ENCODE results near the gene RPL21. TPM values are rescaled to one million over a fixed set of nuclear protein-coding genes. Genes with fewer than 3 reads are reported as not detected.
A peak's percentile ranks its signal among the peaks of the same experiment; 100 is the strongest.
"Not testable (repeated sequence)": the region's sequence is repeated elsewhere in the genome, so short reads cannot be mapped to it uniquely, and the experiment has no call there.

RPL21 gene
- total RNA-seq, 1 donor from 2014 or later = 1,031 TPM

GRCh38 chr13:27290715-27291114 lies 39.4 kb downstream of the RPL21 start:
- no peak for DNase-seq

- DNase-seq = not testable (repeated sequence)
These were observed 40.6 kb downstream of the RPL21 start for GRCh38 chr13:27291967-27292366.

- no peak for DNase-seq
These were observed 41.8 kb downstream of the RPL21 start for GRCh38 chr13:27293076-27293691.

- DNase-seq = no peak
These were observed 42.6 kb downstream of the RPL21 start for GRCh38 chr13:27293873-27294515.

GRCh38 chr13:27295096-27295495 lies 43.7 kb downstream of the RPL21 start:
- no peak for DNase-seq

GRCh38 chr13:27295660-27296059 lies 44.3 kb downstream of the RPL21 start:
- no peak for DNase-seq

- peak; percentile 59 for DNase-seq
These were observed 45.1 kb downstream of the RPL21 start for GRCh38 chr13:27296496-27296895.

- DNase-seq = no peak
These were observed 47.5 kb downstream of the RPL21 start for GRCh38 chr13:27298849-27299248.

- DNase-seq = not testable (repeated sequence)
These were observed 49.0 kb downstream of the RPL21 start for GRCh38 chr13:27300406-27300805.

- DNase-seq = no peak
These were observed 49.7 kb downstream of the RPL21 start for GRCh38 chr13:27300941-27301586.

- no peak for DNase-seq
These were observed 51.4 kb downstream of the RPL21 start for GRCh38 chr13:27302643-27303262.

GRCh38 chr13:27304099-27304498 lies 52.7 kb downstream of the RPL21 start:
- DNase-seq = no peak

GRCh38 chr13:27304611-27305010 lies 53.3 kb downstream of the RPL21 start:
- no peak for DNase-seq

Small RNA genes within 50 kb of the gene (small RNA-seq; reads per million reads assigned to genes)
- gene SNORA27 (not detected), gene SNORD102 (not detected)

Other genes starting within 250 kb of the RPL21 start
- gene USP12, start 79.7 kb upstream of the RPL21 start, total RNA-seq = 67.4 TPM
- 2.5 TPM for gene RASL11A, start 19.3 kb downstream of the RPL21 start, total RNA-seq
- 68.0 TPM for gene GTF3A, start 173.1 kb downstream of the RPL21 start, total RNA-seq
- gene MTIF3, start 199.0 kb downstream of the RPL21 start, total RNA-seq = 50.2 TPM

Measured in occipital lobe (tissue), 3 donors.